ENCODE measurements around the gene CCL27.

The CCL27 gene

DNA sequence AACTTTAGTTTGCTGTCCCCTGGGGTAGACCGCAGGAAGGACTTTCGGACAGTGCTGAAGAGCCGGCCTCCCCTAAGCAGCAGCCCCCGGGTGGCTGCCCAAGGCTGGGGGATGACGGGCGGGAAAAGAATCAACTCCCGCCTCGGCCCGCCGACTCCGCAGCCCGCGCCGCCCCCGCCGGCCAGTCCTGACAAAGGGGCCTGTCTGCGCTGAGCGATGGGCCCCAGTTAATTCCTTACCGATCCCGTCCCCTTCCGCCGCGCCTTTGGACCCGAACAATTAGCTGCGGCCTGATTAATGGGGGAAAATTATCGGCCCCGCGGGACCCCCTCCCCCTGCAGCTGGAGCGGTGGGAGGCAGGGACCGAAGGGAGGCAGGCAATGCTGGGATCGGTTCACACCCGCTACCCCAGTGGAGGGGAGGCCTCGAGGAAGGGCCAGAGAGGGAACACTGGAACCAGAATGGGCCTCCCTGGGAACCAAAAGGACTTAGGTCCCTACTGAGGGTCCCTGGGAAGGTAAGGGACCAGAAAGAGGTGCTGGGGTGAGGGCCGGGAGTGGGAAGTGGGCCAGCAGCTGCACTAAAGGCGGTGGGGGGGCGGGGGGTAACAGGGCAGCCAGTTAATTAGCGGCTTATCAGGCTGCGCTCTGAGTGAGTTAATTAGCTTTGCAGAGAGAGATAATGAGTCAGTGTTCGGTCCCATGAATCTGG is 37.8 kb downstream of the CCL27 start:
- DNase-seq: no peak

GRCh38 chr9:34623374-34624235 is 38.9 kb downstream of the CCL27 start:
- DNase-seq: no peak

- peak; percentile 96 to 99 for DNase-seq
Measured at GRCh38 chr9:34620061-34620994, 42.1 kb downstream of the CCL27 start, which contains the start of gene DCTN3. TSS of gene DCTN3 (minus strand) at chr9:34620495. CDS start at chr9:34620464, 31 bp downstream.

DNA sequence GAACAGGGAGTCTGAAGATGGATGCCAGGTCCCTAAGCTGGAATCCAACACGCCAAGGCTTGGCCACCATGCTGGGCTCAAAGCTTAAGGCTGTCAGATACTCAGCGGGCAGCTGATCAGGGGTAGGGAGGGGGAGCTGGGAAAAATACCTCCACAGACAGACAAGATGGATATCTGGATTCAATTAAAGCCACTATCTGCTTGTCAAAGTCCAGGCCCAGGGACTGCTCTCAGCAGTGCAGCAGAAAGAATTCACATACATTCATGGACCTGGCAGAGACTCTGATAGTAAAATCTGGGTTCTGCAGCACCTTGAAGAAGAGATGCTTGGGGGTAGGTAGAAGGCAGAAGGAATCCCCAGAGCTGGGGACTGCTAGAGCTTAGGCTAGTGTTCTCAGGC is 47.3 kb downstream of the CCL27 start:
- DNase-seq: no peak

- DNase-seq: peak; percentile 83 to 85
Measured at GRCh38 chr9:34612788-34613390, 49.6 kb downstream of the CCL27 start.

All from NCI-H2081 (cell line).